Measurements from ENCODE around the gene ATP8B2.
"Not testable (repeated sequence)": the region's sequence is repeated elsewhere in the genome, so short reads cannot be mapped to it uniquely, and the experiment has no call there.

GRCh38 chr1:154307670-154308270, 17.6 kb upstream of the ATP8B2 start:
- TF ChIP-seq CTCF (IDR thresholded peaks at IDR 0.05; ENCODE audit: borderline replicate concordance, extremely low read depth, low read length, poor library complexity, severe bottlenecking); EZH2 (IDR thresholded peaks at IDR 0.05; ENCODE audit: borderline replicate concordance, low read depth, low read length, severe bottlenecking): not testable (repeated sequence)

Measured in DND-41 (cell line).